Measurements from ENCODE around the gene PIGZ. TPM values are rescaled to one million over a fixed set of nuclear protein-coding genes. Genes with fewer than 3 reads are reported as not detected.

Gene PIGZ
- total RNA-seq (2022), result 4.9 and 5.1 TPM in 2 replicates
- percentile 73 among the genes with signal in this experiment for Bru-seq, nascent RNA
- BruChase-seq, experiment 1, labeled RNA remaining after a 2-hour chase, result percentile 66 among the genes with signal in this experiment
- BruChase-seq, experiment 2, labeled RNA remaining after a 6-hour chase, result percentile 66 among the genes with signal in this experiment
- long read RNA-seq, partial matches to known transcripts, result 0 of 8 reads
- long read RNA-seq, other reads (novel, unspliced or antisense), result 4 of 8 reads

GRCh38 chr3:196968233-196969133, at the start of gene PIGZ:
Gene PIGZ (minus strand): TSS chr3:196968833. CDS start chr3:196952031, 16,802 bp downstream.
- Histone ChIP-seq H3K4me1 (peaks cover 12% of the 10 kb centered on the region), H3K36me3 (ENCODE audit: control insufficient read depth, insufficient read depth, low read length) (peaks cover 16% of the 10 kb centered on the region), H3K27me3 (replicated peaks; ENCODE audit: control insufficient read depth, insufficient read depth, low read length) (no peaks in the 10 kb centered on the region), H3K9me3 (peaks cover 3% of the 10 kb centered on the region; the same call in 1 of the 2 replicates), H3K4me3 (ENCODE audit: low read depth, low read length) (peak within 1 kb of the TSS; percentile 89)
- Mint-ChIP-seq H3K27me3 (ENCODE audit: insufficient read depth, unreplicated experiment) (no peaks in the 10 kb centered on the region), H3K27ac (ENCODE audit: unreplicated experiment) (no peak within 1 kb of the TSS), H3K4me1 (ENCODE audit: low read depth, unreplicated experiment) (peaks cover 19% of the 10 kb centered on the region), H3K9me3 (ENCODE audit: unreplicated experiment) (no peaks in the 10 kb centered on the region), H3K36me3 (ENCODE audit: insufficient read depth, unreplicated experiment) (peaks cover 38% of the 10 kb centered on the region), H3K4me3 (ENCODE audit: unreplicated experiment) (peak within 1 kb of the TSS; percentile 77)
- POLR2A ChIA-PET, result interaction anchor here (0.6 kb wide), 1 partner anchor 356 kb away, joined by 3 read pairs; no protein-coding TSS in a partner anchor
- CTCF ChIA-PET, result interaction anchor here (0.6 to 1.6 kb wide), 3 partner anchors 20 to 636 kb away, joined by 3 to 11 read pairs (median 5); partner anchors contain the start of gene NCBP2
- peak in 1 of 2 experiments; percentile 63 for DNase-seq
- BruUV-seq (replicated peaks), result no TSS peak
- intact Hi-C loops (cut with micrococcal nuclease; ENCODE audit: unreplicated experiment), result loop anchor here (1.0 kb wide), 1 partner anchor 130 kb away; no protein-coding TSS in a partner anchor
- TF ChIP-seq CTCF (IDR thresholded peaks at IDR 0.05; ENCODE audit: insufficient read depth in 1 of 2, low read depth in 1 of 2, low read length in 1 of 2, severe bottlenecking in 1 of 2, unreplicated experiment in 1 of 2), result no peak

- peaks cover 5% of the 10 kb centered on the region for H3K36me3 Mint-ChIP-seq (ENCODE audit: insufficient read depth, unreplicated experiment)
- H3K9me3 Mint-ChIP-seq (ENCODE audit: unreplicated experiment), result no peaks in the 10 kb centered on the region
- no peaks in the 10 kb centered on the region for H3K9me3 ChIP-seq
- ChIA-PET CTCF (interaction anchor here (0.6 kb wide), 1 partner anchor 261 kb away, joined by 3 read pairs; no protein-coding TSS in a partner anchor), POLR2A (no interaction called here)
- no peak for DNase-seq
- no peak overlapping the region for H3K27ac Mint-ChIP-seq (ENCODE audit: unreplicated experiment)
- intact Hi-C loops (cut with micrococcal nuclease; ENCODE audit: unreplicated experiment), result no loop called here
- no peak overlapping the region for H3K4me3 ChIP-seq (ENCODE audit: low read depth, low read length)
- H3K27me3 Mint-ChIP-seq (ENCODE audit: insufficient read depth, unreplicated experiment), result no peaks in the 10 kb centered on the region
- H3K4me3 Mint-ChIP-seq (ENCODE audit: unreplicated experiment), result no peak overlapping the region
- TF ChIP-seq CTCF (IDR thresholded peaks at IDR 0.05; ENCODE audit: insufficient read depth in 1 of 2, low read depth in 1 of 2, low read length in 1 of 2, severe bottlenecking in 1 of 2, unreplicated experiment in 1 of 2), result no peak
- no peaks in the 10 kb centered on the region for H3K4me1 ChIP-seq
- no peaks in the 10 kb centered on the region for H3K36me3 ChIP-seq (ENCODE audit: control insufficient read depth, insufficient read depth, low read length)
- H3K27me3 ChIP-seq (replicated peaks; ENCODE audit: control insufficient read depth, insufficient read depth, low read length), result no peaks in the 10 kb centered on the region
- BruUV-seq (replicated peaks), result no TSS peak
- H3K4me1 Mint-ChIP-seq (ENCODE audit: low read depth, unreplicated experiment), result no peaks in the 10 kb centered on the region
Observed at GRCh38 chr3:197017003-197017402, 48.4 kb upstream of the PIGZ start.
